Neutrophil (primary cell): ENCODE data around the gene C9orf152.

Experiments used
- H3K27ac ChIP-seq: fragments of 200-600 bp; sonication (generic); 2 replicates; pipeline ENCODE4 v1.5.1; 2016; ENCODE audit warnings: mild to moderate bottlenecking, moderate library complexity
- H3K27me3 ChIP-seq: fragments of 200-600 bp; sonication (generic); 2 replicates; pipeline ENCODE4 v1.6.0; 2016; ENCODE audit warnings: mild to moderate bottlenecking
- H3K36me3 ChIP-seq: fragments of 200-600 bp; sonication (generic); 2 replicates; pipeline ENCODE4 v1.5.1; 2017
- H3K4me1 ChIP-seq, 2 experiments: fragments of 200-600 bp in 1 of 2; sonication (generic) in 1 of 2; 1 replicate in 1 of 2; 2 replicates in 1 of 2; pipeline versions ENCODE4 v1.5.1 to v1.6.1; 2013 to 2016; ENCODE audit warnings: low read depth in 1 of 2, low read length in 1 of 2, mild to moderate bottlenecking in 1 of 2, moderate library complexity in 1 of 2; ENCODE audit not compliant: control insufficient read depth in 1 of 2, insufficient read depth in 1 of 2
- H3K4me3 ChIP-seq, 2 experiments: fragments of 200-600 bp in 1 of 2; sonication (generic) in 1 of 2; 1 replicate in 1 of 2; 2 replicates in 1 of 2; pipeline ENCODE4 v1.5.1; 2013 to 2016; ENCODE audit warnings: low read depth in 1 of 2, low read length in 1 of 2, mild to moderate bottlenecking in 1 of 2, moderate library complexity in 1 of 2
- H3K9me3 ChIP-seq: fragments of 200-600 bp; sonication (generic); 2 replicates; pipeline ENCODE4 v1.5.1; 2016
- CTCF ChIP-seq: fragments of 200-600 bp; sonication (generic); IDR thresholded peaks from 2 replicates; pipeline ENCODE4 v1.5.1; 2016; ENCODE audit warnings: antibody characterized with exemption

Gene C9orf152

DNA sequence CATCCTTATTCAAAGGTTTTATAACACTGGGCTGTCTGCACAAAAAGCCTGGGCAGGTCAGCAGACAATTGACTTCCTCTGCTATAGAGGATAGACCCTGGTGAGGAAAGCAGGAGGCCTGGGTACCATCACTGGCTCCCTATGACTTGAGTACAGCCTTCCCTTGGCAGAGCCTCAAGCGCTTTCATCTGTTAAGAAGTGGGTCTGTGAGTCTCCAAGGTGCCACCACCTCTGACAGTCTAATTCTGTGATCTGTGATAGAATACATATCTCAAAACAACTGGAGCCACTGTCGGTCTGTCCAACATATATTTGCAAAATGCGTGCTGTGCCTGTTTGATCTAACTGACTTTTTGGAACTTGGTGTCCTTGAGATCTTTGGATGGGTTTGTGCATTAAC lies 52.2 kb downstream of the C9orf152 start:
- no peak overlapping the region for H3K27ac ChIP-seq
- peaks cover 46 to 54% of the 10 kb centered on the region in 2 experiments for H3K4me1 ChIP-seq
- no peaks in the 10 kb centered on the region for H3K36me3 ChIP-seq
- H3K4me3 ChIP-seq: no peak overlapping the region
- H3K9me3 ChIP-seq: no peaks in the 10 kb centered on the region
- TF ChIP-seq CTCF: no peak
- H3K27me3 ChIP-seq: no peaks in the 10 kb centered on the region

GRCh38 chr9:110153431-110153830 lies 54.5 kb downstream of the C9orf152 start:
- H3K9me3 ChIP-seq: no peaks in the 10 kb centered on the region
- H3K4me3 ChIP-seq: no peak overlapping the region
- no peaks in the 10 kb centered on the region for H3K36me3 ChIP-seq
- no peak for TF ChIP-seq CTCF
- peaks cover 41 to 44% of the 10 kb centered on the region in 2 experiments for H3K4me1 ChIP-seq
- no peak overlapping the region for H3K27ac ChIP-seq
- H3K27me3 ChIP-seq: no peaks in the 10 kb centered on the region

GRCh38 chr9:110152704-110153374 lies 55.1 kb downstream of the C9orf152 start:
- Histone ChIP-seq H3K36me3 (no peaks in the 10 kb centered on the region), H3K4me1 (peaks cover 38% of the 10 kb centered on the region in 2 experiments), H3K27ac (no peak overlapping the region)

More at GRCh38 chr9:110152704-110153374, 55.1 kb downstream of the C9orf152 start:
- Histone ChIP-seq H3K9me3 (no peaks in the 10 kb centered on the region), H3K4me3 (no peak overlapping the region), H3K27me3 (no peaks in the 10 kb centered on the region)
- TF ChIP-seq CTCF: no peak
